AG10803 (cell line): ENCODE results near the gene RAB26.

Experiments
- DNase-seq: peaks from one replicate; pipeline ENCODE4 v3.0.0; 2010; ENCODE audit warnings: low read depth
- H3K4me3 ChIP-seq: 2 replicates; pipeline ENCODE4 v1.5.1; 2011; ENCODE audit warnings: mild to moderate bottlenecking, low read length, control low read depth
- TF ChIP-seq, protein P1 (sequence below): conservative IDR thresholded peaks from 2 replicates; pipeline ENCODE4 v1.5.1; 2011; ENCODE audit warnings: mild to moderate bottlenecking, low read length, control low read depth, inconsistent platforms

The RAB26 gene

DNA sequence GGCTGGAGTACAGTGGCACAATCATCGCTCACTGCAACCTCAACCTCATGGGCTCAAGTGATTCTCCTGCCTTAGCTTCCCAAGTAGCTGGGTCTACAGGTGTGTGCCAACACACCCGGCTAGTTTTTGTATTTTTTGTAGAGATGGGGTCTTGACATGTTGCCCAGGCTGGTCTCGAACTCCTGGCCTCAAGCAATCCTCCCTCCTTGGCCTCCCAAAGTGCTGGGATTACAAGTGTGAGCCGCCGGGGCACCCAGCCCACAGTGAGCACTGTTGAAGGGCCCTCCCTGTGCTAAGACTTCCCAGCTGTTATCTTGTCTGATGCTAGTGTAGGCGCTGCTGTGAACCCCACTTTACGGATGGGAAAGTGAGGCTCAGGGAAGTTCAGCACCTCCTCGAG lies 40.0 kb downstream of the RAB26 start:
- no peak for DNase-seq
- no peak overlapping the region for H3K4me3 ChIP-seq
- TF ChIP-seq, protein P1, sequence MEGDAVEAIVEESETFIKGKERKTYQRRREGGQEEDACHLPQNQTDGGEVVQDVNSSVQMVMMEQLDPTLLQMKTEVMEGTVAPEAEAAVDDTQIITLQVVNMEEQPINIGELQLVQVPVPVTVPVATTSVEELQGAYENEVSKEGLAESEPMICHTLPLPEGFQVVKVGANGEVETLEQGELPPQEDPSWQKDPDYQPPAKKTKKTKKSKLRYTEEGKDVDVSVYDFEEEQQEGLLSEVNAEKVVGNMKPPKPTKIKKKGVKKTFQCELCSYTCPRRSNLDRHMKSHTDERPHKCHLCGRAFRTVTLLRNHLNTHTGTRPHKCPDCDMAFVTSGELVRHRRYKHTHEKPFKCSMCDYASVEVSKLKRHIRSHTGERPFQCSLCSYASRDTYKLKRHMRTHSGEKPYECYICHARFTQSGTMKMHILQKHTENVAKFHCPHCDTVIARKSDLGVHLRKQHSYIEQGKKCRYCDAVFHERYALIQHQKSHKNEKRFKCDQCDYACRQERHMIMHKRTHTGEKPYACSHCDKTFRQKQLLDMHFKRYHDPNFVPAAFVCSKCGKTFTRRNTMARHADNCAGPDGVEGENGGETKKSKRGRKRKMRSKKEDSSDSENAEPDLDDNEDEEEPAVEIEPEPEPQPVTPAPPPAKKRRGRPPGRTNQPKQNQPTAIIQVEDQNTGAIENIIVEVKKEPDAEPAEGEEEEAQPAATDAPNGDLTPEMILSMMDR = no peak

DNA sequence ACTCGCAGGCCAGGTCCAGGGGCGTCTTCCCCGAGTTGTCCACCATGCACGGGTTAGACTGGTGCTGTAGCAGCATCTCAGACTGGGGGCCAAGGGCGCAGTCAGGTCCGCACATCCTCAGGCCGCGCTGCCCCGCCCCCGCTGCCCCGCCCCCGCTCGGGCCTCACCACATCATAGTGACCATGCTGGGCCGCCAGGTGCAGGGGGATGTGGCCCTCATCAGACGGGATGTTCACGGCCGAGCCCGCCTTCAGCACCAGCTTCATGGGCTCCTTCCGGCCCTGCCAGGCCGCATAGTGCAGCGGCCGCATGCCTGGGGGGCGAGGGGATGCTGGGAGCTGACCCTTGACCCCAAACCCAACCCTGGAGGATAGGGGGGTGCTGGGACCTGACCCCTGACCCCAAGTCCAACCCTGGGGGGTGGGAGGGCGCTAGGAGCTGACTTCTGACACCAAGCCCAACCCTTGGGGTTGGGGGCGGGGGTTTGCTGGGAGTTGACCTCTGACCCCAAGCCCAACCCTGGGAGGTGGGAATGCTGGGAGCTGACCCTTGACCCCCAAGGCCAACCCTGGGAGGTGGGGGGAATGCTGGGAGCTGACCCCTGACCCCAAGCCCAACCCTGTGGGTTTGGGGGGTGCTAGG lies 40.9 kb downstream of the RAB26 start:
- TF ChIP-seq, protein P1 = no peak
- DNase-seq = no peak
- H3K4me3 ChIP-seq = no peak overlapping the region

DNA sequence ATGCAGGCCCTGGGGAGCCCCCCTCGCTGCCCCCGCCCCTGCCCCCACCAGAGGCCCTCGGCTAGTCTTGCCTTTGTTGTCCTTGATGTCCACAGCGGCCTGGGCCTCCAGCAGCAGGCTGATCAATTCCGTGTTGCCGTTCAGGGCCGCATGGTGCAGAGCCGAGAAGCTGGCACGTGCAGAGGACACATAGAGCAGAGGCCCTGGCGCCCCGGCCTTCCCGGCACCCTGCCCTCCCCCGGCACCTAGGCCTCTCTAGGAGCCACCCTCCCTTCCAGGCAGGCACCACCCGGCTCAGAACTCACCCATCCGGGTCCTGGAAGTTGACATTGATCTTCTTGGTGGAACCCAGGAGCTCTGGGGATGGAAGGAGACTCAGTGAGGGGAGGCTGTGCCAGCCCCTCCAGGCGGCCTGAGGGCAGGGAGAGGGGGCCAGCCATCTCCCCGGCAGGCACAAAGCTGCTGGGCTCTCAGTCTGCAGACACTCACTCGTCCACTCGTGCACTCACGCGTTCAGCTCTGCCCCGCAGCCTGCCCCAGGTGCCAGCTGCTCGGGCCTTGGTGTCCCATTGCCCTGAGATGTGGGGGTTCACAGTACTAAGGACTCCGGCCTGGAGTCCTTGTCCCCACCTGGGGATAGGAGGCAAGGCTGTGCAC lies 41.7 kb downstream of the RAB26 start:
- no peak for DNase-seq
- TF ChIP-seq, protein P1 = no peak
- no peak overlapping the region for H3K4me3 ChIP-seq

DNA sequence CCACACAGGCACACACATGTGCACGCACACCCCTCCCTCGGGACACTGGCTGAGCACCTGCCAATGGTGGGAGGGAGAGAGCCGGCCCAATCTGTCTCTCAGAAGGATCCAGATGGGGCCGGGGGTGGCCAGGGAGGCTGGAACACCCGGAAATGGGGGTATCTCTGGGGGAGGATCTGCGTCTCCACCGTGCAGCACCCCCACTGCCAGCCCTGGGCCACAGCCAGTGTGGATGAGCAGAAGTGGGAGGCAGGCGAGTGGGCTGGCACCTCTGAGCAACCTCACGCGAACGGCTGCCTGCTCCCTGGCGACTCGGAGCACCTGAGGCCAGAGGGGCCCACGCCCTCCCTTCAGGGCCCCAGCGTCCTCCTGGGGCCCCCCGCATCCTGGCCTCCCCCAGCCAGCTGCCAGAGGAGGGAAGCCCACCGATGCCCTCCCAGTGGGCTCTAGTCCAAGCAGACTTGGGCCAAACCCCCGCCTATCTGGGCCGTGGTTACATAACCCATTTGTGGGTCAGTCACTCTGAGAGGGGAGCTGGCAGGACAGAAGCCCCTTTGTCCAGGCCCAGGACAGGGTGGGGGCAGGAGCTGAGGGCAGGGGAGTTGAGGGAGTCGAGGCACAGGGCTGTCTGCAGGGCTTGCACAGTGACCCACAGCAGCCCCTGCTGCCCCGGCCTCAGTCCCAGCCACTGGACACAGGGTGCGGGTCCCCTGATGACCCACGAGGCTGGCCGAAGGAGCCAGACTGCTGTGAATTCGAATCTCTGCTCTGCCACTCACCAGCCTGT lies 42.4 kb downstream of the RAB26 start:
- TF ChIP-seq, protein P1 = no peak
- H3K4me3 ChIP-seq = no peak overlapping the region
- no peak for DNase-seq

DNA sequence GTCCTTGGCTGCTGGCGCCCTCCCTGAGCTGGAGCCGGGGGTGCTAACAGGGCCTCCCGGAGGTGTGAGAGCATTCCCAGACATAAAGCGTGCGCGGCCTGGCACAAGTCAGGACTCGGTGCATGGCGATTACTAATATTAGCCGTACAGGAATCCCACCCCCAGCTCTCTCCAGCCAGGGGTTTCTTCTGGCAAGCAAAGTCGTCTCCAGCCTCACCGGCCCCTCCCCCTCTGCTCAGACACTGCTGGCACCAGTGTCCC lies 43.0 kb downstream of the RAB26 start:
- no peak for DNase-seq
- no peak overlapping the region for H3K4me3 ChIP-seq
- TF ChIP-seq, protein P1 = no peak

DNA sequence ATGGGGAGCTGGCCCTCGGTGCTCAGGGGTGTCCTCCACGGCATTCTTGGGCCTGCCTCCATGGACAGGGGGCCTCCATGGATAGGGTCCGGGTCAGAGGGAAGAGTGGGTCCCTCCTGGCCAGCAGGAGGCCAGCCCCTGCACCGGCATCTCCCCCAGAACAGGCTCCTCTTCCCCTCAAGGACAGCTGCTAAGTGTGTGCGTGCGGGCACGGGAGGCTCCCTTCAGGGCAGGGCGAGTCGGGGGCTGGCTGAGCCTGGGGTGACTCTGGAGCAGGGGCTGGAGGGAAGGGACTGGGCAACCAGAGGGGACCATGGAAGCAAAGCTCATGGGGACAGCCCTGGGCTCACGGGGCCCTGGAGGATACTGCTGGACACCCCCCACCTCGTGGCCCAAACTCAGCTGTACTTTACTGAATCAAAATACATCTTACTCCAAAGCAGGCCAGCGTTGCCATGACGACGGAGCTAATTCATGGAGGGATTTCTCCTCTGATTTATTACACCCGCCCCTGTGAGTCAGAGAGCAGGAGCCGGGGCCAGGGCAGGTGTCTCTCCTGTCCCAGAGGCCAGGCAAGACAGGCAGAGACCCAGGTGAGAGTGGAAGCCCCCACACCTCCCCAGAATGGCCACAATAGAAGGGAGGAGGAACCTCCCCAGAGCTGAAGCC lies 45.9 kb downstream of the RAB26 start:
- DNase-seq = peak; percentile 22
- TF ChIP-seq, protein P1 = no peak
- H3K4me3 ChIP-seq = no peak overlapping the region
